Ovary (tissue), 3 donors: ENCODE results near the gene HIGD1A.

ENCODE experiments used
- POLR2A ChIP-seq: fragments of 450-650 bp; IDR thresholded peaks from one replicate; pipeline ENCODE4 v1.6.1; 2017; ENCODE audit warnings: antibody characterized with exemption, mild to moderate bottlenecking, moderate library complexity
- TF ChIP-seq, protein P1 (sequence below), 3 donors: fragments of 450-650 bp in 2 of 3; fragments of 200-600 bp in 1 of 3; IDR thresholded peaks; one replicate each; pipeline versions ENCODE4 v1.5.1 to v1.8.0; 2016 to 2022; ENCODE audit warnings: antibody characterized with exemption in 3 of 3, mild to moderate bottlenecking in 1 of 3
- donor health status: DM: no; HTN: no; CAD: no.

DNA sequence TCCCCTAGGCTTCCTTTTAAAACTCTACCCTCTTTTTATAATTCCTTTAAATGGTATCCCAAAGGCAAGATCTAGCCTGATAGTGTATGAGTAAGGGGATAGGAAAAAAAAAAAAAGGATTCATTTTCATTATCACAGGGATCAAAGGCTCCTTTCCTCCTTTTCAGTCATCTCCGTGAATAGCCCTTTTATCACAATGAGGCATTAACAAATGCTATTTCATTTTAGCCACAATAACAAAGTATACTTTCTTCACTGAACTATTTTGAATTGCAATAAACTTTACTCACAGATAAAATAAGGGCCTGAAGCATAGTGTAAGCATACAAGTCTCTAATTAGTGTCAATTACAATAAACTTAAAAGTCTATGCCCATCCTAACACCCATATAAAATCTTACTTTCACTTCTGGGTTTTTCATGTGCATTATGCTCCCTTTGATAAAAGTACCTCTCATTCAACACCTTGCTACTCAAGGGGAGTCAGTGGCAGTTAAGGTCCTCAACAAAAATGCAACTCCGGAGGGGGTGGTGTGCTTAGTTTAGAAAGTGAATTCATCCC lies 8.6 kb downstream of the HIGD1A start:
- TF ChIP-seq, protein P1, sequence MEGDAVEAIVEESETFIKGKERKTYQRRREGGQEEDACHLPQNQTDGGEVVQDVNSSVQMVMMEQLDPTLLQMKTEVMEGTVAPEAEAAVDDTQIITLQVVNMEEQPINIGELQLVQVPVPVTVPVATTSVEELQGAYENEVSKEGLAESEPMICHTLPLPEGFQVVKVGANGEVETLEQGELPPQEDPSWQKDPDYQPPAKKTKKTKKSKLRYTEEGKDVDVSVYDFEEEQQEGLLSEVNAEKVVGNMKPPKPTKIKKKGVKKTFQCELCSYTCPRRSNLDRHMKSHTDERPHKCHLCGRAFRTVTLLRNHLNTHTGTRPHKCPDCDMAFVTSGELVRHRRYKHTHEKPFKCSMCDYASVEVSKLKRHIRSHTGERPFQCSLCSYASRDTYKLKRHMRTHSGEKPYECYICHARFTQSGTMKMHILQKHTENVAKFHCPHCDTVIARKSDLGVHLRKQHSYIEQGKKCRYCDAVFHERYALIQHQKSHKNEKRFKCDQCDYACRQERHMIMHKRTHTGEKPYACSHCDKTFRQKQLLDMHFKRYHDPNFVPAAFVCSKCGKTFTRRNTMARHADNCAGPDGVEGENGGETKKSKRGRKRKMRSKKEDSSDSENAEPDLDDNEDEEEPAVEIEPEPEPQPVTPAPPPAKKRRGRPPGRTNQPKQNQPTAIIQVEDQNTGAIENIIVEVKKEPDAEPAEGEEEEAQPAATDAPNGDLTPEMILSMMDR (IDR thresholded peaks at IDR 0.05): no peak
- no peak for TF ChIP-seq POLR2A
